Endothelial cell of umbilical vein (primary cell): Measurements from ENCODE around the gene UBE2M. TPM values are rescaled to one million over a fixed set of nuclear protein-coding genes. Genes with fewer than 3 reads are reported as not detected.

ENCODE experiments used
- BruUV-seq: library from RNA; stranded (reverse); fragments of 400-500 nt; replicated peaks from 2 replicates; lab custom pipeline; 2021; lab: Mats Ljungman, UMichigan
- CTCF ChIA-PET: fragments of 300-600, 350-600 bp; sonication (Branson Sonifier 250); formaldehyde crosslinking; loops from one replicate; lab custom pipeline; 2021; ENCODE audit warnings: antibody characterized with exemption, inconsistent platforms; lab: Charles Lee
- POLR2A ChIA-PET: fragments of 300-600, 350-600 bp; sonication (Branson Sonifier 250); formaldehyde crosslinking; loops from one replicate; lab custom pipeline; 2021; ENCODE audit warnings: antibody characterized with exemption, inconsistent platforms; lab: Charles Lee
- DNase-seq: peaks from one replicate; pipeline ENCODE4 v3.0.0-alpha.2; 2011; ENCODE audit warnings: low read depth, low spot score
- FAIRE-seq: peaks from 2 replicates; lab custom pipeline; 2011; peaks lifted over from hg19 to GRCh38; lab: Jason Lieb, UNC
- H2AFZ ChIP-seq: 2 replicates; pipeline ENCODE4 v1.6.0; 2012; ENCODE audit warnings: low read depth, low read length, control low read depth, inconsistent platforms
- H3K27ac ChIP-seq: 2 replicates; pipeline ENCODE4 v1.5.1; 2011; ENCODE audit warnings: low read depth, mild to moderate bottlenecking, control low read depth, low read length, moderate library complexity; ENCODE audit not compliant: insufficient read depth
- H3K27me3 ChIP-seq, 2 experiments: 2 replicates each; pipeline versions ENCODE4 v1.6.0 to v1.6.1; 2011; ENCODE audit warnings: low read length in 2 of 2, mixed read lengths in 1 of 2; ENCODE audit not compliant: control insufficient read depth in 2 of 2, insufficient read depth in 2 of 2
- H3K36me3 ChIP-seq, 2 experiments: 2 replicates in 1 of 2; 3 replicates in 1 of 2; pipeline ENCODE4 v1.5.1; 2011; ENCODE audit warnings: low read length in 2 of 2, mild to moderate bottlenecking in 1 of 2, moderate library complexity in 1 of 2; ENCODE audit not compliant: control insufficient read depth in 2 of 2, insufficient read depth in 2 of 2; ENCODE audit errors: extremely low read depth in 1 of 2
- H3K4me1 ChIP-seq: 3 replicates; pipeline ENCODE4 v1.5.1; 2011; ENCODE audit warnings: mild to moderate bottlenecking, low read length; ENCODE audit not compliant: control insufficient read depth, insufficient read depth; ENCODE audit errors: extremely low read depth
- H3K4me2 ChIP-seq: 2 replicates; pipeline ENCODE4 v1.6.1; 2011; ENCODE audit warnings: low read length, control low read depth, mixed read lengths; ENCODE audit not compliant: insufficient read depth
- H3K4me3 ChIP-seq, 3 experiments: fragments of 200-600 bp in 1 of 3; sonication (generic), shearing (Covaris generic) in 1 of 3; replicated peaks in 1 of 3; 2 replicates each; pipeline ENCODE4 v1.5.1; 2011 to 2016; ENCODE audit warnings: control low read depth in 3 of 3, low read length in 3 of 3, mild to moderate bottlenecking in 2 of 3, inconsistent platforms in 1 of 3, low read depth in 1 of 3, moderate library complexity in 1 of 3; ENCODE audit not compliant: insufficient read depth in 1 of 3
- H3K79me2 ChIP-seq: 2 replicates; pipeline ENCODE4 v1.6.0; 2012; ENCODE audit warnings: low read length, inconsistent platforms; ENCODE audit not compliant: control insufficient read depth, insufficient read depth
- H3K9ac ChIP-seq: replicated peaks from 2 replicates; pipeline ENCODE3; 2011; ENCODE audit warnings: low read length, control low read depth; ENCODE audit not compliant: insufficient read depth; ENCODE audit errors: extremely low read depth
- H3K9me1 ChIP-seq: replicated peaks from 3 replicates; pipeline ENCODE4 v1.6.0; 2011; ENCODE audit warnings: mild to moderate bottlenecking, low read length; ENCODE audit not compliant: control insufficient read depth, insufficient read depth; ENCODE audit errors: extremely low read depth
- H3K9me3 ChIP-seq: replicated peaks from 2 replicates; pipeline ENCODE4 v1.5.1; 2012; ENCODE audit warnings: low read length, inconsistent platforms; ENCODE audit not compliant: control insufficient read depth, insufficient read depth
- H4K20me1 ChIP-seq: replicated peaks from 2 replicates; pipeline ENCODE3; 2011; ENCODE audit warnings: mild to moderate bottlenecking, low read length; ENCODE audit not compliant: control insufficient read depth, insufficient read depth; ENCODE audit errors: extremely low read depth
- JUN ChIP-seq: IDR thresholded peaks from 2 replicates; pipeline ENCODE4 v1.6.1; 2011; ENCODE audit warnings: borderline replicate concordance, low read depth; ENCODE audit not compliant: insufficient read length, insufficient read depth
- POLR2AphosphoS5 ChIP-seq: IDR thresholded peaks from 2 replicates; pipeline ENCODE4 v1.6.1; 2012; ENCODE audit warnings: low read depth, mild to moderate bottlenecking, control low read depth, low read length, moderate library complexity; ENCODE audit not compliant: insufficient read depth
- dilution Hi-C: fragments of 300-500 bp; cut with MboI; formaldehyde crosslinking; loops from one replicate; pipeline ENCODE4 v1.15.0; 2019; ENCODE audit warnings: low sequenced_read_pairs; ENCODE audit not compliant: extremely low pct_ligation_motif_present
- intact Hi-C: fragments of 100-400 bp; cut with micrococcal nuclease; formaldehyde crosslinking; loops from one replicate; pipeline ENCODE4 v1.10.0; 2022
- polyA plus RNA-seq, 4 experiments: library from polyadenylated mRNA; depleted of rRNA in 3 of 4; stranded (reverse) in 3 of 4; unstranded in 1 of 4; fragments of >200 nt; gene quantifications; 2 replicates each; pipeline versions ENCODE4 v1.2.1 to v1.2.3, GENCODE V29; 2011 to 2012; ENCODE audit warnings: missing spikeins in 1 of 4
- total RNA-seq: library from RNA; stranded (reverse); gene quantifications from 2 replicates; pipeline ENCODE4 v1.2.3, GENCODE V29; 2021
- TF ChIP-seq, protein P1 (sequence below), 2 donors: IDR thresholded peaks; 1 replicate in 1 of 2; 2 replicates in 1 of 2; pipeline ENCODE4 v1.5.1; 2011; ENCODE audit warnings: low read length in 2 of 2, mild to moderate bottlenecking in 2 of 2, moderate library complexity in 2 of 2, control low read depth in 1 of 2, inconsistent platforms in 1 of 2, low read depth in 1 of 2; ENCODE audit not compliant: insufficient read depth in 1 of 2; ENCODE audit errors: extremely low read depth in 1 of 2

The UBE2M gene
- total and polyA plus RNA-seq, 2 donors (not counting 3 experiments of a cell fraction or from before 2014, with no cell fraction given) = 87.8 to 102 TPM

DNA sequence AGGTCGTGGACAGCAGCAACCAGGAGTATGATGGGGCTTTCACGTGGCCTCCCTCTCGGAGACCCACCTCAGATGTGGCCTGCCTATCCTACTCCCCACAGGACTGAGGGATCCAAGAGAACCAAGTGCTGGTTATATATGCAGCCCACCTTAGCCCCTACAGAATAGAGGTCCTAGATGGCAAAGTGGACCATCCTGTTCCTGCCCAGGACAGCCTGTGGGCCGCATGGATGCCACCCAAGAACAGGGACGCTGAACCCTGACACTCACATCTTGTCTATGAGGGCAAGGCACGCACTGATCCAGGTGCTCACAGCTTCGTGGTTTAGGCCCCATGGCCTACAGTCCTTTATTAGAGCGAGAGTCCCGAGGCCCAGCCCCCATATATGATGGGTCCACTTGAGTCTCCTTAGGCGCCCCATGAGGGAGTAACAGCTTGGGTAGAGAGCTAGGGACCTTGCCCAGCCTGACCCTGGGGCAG, 45.2 kb downstream of the UBE2M start:
- Histone ChIP-seq H3K27ac (no peak overlapping the region), H4K20me1 (no peaks in the 10 kb centered on the region), H3K4me1 (peaks cover 7% of the 10 kb centered on the region), H3K36me3 (peaks cover 0 to 11% of the 10 kb centered on the region in 2 experiments), H3K79me2 (peaks cover 27% of the 10 kb centered on the region), H3K9me1 (no peaks in the 10 kb centered on the region), H3K27me3 (no peaks in the 10 kb centered on the region), H3K9ac (no peak overlapping the region), H3K4me3 (no peak overlapping the region), H2AFZ (no peak overlapping the region), H3K4me2 (no peak overlapping the region), H3K9me3 (no peaks in the 10 kb centered on the region)
- FAIRE-seq (no peak), DNase-seq (no peak)
- TF ChIP-seq JUN (no peak), POLR2AphosphoS5 (no peak)
- TF ChIP-seq, protein P1, sequence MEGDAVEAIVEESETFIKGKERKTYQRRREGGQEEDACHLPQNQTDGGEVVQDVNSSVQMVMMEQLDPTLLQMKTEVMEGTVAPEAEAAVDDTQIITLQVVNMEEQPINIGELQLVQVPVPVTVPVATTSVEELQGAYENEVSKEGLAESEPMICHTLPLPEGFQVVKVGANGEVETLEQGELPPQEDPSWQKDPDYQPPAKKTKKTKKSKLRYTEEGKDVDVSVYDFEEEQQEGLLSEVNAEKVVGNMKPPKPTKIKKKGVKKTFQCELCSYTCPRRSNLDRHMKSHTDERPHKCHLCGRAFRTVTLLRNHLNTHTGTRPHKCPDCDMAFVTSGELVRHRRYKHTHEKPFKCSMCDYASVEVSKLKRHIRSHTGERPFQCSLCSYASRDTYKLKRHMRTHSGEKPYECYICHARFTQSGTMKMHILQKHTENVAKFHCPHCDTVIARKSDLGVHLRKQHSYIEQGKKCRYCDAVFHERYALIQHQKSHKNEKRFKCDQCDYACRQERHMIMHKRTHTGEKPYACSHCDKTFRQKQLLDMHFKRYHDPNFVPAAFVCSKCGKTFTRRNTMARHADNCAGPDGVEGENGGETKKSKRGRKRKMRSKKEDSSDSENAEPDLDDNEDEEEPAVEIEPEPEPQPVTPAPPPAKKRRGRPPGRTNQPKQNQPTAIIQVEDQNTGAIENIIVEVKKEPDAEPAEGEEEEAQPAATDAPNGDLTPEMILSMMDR (IDR thresholded peaks at IDR 0.05; ENCODE audit: extremely low read depth in 1 of 2, insufficient read depth in 1 of 2, low read depth in 1 of 2, low read length in 2 of 2) = no peak
- BruUV-seq = no TSS peak
- dilution Hi-C loops (no loop called here), intact Hi-C loops (no loop called here)
- POLR2A ChIA-PET = interaction anchor here (0.8 to 1.6 kb wide), 3 partner anchors 31 to 62 kb away, joined by 4 to 6 read pairs (median 4); partner anchors contain the start of genes CHMP2A and TRIM28
- CTCF ChIA-PET = interaction anchor here (0.9 to 2.7 kb wide), 16 partner anchors 10 to 150 kb away, joined by 3 to 42 read pairs (median 5); partner anchors contain the start of genes CHMP2A, TRIM28, UBE2M and ZNF497
